ENCODE measurements around the gene LIME1.

The LIME1 gene

GRCh38 chr20:63787749-63788148 lies 51.3 kb downstream of the LIME1 start:
- H3K9me3 ChIP-seq (ENCODE audit: control insufficient read depth, low read length): no peaks in the 10 kb centered on the region
- peaks cover 8% of the 10 kb centered on the region for H3K27me3 ChIP-seq (replicated peaks; ENCODE audit: control insufficient read depth, insufficient read depth, low read length)
- DNase-seq (ENCODE audit: low read depth): no peak
- H3K36me3 ChIP-seq (ENCODE audit: control insufficient read depth, insufficient read depth, low read length, severe bottlenecking): no peaks in the 10 kb centered on the region
- H3K9ac ChIP-seq (ENCODE audit: low read length): no peak overlapping the region
- H3K4me3 ChIP-seq (ENCODE audit: low read length): no peak overlapping the region
- H3K4me1 ChIP-seq (ENCODE audit: control insufficient read depth, insufficient read depth, low read length): no peaks in the 10 kb centered on the region

Data from adipocyte (in vitro differentiated cells).